HT-29 (cell line): Measurements from ENCODE around the gene CHI3L1. TPM values are rescaled to one million over a fixed set of nuclear protein-coding genes. Genes with fewer than 3 reads are reported as not detected.
"Not testable (repeated sequence)": the region's sequence is repeated elsewhere in the genome, so short reads cannot be mapped to it uniquely, and the experiment has no call there.

Source experiments
- DNase-seq: peaks from one replicate; pipeline ENCODE4 v3.0.0-alpha.2; 2015; ENCODE audit warnings: low spot score
- total RNA-seq: library from RNA; depleted of rRNA; stranded (reverse); fragments of >200 nt; shearing (Covaris generic); gene quantifications from 2 replicates; pipeline ENCODE4 v1.2.3, GENCODE V29; 2014; rRNA removed

The CHI3L1 gene
- total RNA-seq: not detected in 2 replicates

- DNase-seq: no peak
Measured at GRCh38 chr1:203186446-203187303, at the start of gene CHI3L1. CHI3L1 (minus strand) TSS chr1:203186704; CDS start chr1:203186623, 81 bp downstream.

GRCh38 chr1:203234901-203235300, 48.4 kb upstream of the CHI3L1 start:
- DNase-seq: not testable (repeated sequence)

GRCh38 chr1:203229471-203230135, 43.1 kb upstream of the CHI3L1 start, which contains the start of gene CHIT1:
CHIT1 (minus strand) TSS chr1:203229673; CDS start chr1:203229636, 37 bp downstream.
- DNase-seq: no peak

GRCh38 chr1:203228670-203229069, 42.2 kb upstream of the CHI3L1 start:
- DNase-seq: no peak

DNA sequence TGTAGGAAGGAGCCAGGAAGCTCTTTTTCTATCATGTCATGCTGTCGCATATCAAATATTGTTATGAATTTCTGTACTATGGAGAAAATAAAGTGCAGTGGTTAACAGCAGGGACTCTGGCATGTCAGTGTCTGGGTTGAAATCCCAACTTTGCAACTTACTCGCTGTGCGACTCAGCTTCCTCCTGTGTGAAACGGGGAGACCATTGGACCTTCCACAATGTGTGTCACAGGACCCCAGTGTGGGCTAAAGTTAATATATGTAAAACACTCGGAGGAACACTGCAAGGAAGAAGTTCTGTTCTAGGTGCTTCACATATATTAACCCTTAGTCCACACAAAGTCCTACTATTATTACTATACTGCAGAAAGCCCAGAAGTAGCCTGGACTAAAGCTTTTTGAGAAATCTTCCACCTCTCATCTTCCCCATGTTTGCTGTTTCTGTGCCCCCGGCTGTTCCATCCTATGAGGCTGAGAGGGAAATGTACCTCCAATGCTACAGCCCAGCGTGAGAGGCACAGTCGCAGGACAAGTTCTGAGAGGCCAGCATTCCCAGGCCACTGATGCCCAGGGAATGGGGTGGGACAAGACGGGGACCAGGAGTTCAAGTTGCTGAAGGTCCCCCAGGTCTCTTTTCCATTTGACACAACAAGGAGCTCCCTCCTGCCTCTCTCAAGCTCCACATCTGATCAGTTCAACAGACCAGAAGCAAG, 41.0 kb upstream of the CHI3L1 start:
- DNase-seq: no peak

GRCh38 chr1:203225071-203225470, 38.6 kb upstream of the CHI3L1 start:
- DNase-seq: no peak

DNA sequence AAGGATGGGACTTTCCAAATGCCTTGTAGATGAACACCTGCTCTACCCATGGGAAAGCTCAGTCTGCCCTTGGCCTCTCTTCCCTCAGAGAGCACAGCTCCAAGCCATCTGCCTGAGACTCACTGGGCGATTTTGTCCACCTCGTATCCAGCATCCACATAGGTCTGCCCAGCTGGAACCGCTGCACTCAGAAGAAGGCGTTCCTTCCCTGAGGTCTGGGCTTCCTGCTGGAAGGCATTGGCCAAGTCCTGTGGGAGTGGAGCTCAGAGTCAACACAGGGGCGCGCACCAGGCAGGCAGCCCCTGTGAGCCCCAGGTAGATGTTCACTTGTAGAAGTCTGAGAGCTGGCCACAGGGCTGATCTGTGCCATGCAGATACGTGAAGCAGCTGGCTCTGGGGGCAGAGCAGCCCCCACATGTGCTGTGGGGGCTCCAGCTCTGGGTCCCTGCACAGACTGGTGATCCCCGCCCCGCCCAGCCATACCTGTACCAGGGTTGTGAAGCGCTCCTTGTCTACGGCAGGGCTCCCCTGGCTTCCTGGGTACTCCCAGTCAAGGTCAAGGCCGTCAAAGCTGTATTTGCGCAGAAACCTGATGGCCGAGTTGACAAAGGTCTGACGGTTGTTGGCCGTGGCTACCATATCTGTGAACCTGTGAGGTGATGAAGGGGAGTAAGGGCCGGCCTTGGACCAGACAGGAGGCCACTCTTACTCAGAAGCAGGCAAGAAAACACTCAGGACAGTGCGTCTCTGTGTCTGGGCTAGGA, 36.7 kb upstream of the CHI3L1 start:
- no peak for DNase-seq

DNA sequence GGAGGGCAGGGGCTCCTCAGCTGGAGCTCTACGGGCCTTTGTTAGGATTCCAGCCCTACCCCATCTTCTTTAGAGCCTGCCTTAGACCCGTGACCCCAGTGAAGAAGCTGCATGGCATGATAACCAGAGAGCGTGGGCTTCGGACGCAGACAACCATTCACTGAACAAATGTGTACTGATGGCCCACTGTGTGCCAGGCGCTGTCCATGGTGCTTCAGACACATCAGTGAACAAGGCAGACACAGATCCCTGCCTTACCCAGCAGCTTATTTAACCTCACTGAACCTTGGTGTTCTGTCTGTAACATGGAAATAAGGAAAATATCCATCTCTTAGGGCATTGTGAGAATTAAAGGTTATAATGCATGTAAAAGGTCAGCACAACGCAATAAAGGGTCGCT, 33.4 kb upstream of the CHI3L1 start:
- no peak for DNase-seq

GRCh38 chr1:203219171-203219570, 32.7 kb upstream of the CHI3L1 start:
- DNase-seq: no peak

GRCh38 chr1:203217668-203218067, 31.2 kb upstream of the CHI3L1 start:
- no peak for DNase-seq

GRCh38 chr1:203217139-203217655, 30.7 kb upstream of the CHI3L1 start:
- peak; percentile 28 for DNase-seq

DNA sequence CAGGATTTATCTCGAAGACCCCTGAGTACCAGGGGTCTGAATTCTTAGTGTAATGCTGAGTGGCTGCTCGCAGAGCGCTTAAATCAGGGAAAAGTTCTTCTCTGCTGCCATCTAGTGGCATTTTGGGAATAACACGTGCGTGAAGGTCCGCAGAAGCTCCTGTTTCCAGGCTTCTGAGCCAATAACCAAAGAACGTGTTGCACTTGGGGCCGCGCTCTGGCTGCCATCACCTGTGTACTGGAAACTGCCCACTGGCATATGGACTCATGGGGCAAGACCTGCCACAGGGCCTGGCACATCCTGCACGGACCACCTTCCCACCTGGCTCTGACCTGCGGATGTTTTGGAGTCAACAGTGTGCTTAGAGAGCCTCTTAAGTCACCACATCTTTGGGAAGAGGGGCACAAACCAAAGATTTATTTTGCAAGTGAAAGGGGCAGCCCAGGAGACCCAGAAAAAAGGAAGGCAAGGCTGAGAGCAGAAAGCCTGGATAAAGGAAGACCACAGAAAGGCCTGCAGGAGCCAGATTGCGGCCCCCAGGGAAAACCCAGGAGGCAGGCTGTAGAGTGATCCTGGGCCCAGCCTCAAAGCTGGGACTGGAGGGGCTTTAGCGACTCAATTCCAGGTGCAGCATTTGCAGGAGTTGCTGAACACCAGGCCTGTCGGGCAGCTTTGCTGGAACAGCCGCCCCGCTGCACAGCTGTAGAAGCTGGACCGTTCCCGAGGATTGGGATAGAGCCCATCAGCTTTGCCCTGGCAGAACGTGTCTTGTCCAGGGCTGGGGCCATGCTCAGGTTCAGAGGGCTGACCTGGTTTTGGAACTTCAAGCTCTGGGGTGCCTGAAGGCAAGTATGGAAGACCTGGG, 30.0 kb upstream of the CHI3L1 start:
- peak; percentile 77 for DNase-seq

DNA sequence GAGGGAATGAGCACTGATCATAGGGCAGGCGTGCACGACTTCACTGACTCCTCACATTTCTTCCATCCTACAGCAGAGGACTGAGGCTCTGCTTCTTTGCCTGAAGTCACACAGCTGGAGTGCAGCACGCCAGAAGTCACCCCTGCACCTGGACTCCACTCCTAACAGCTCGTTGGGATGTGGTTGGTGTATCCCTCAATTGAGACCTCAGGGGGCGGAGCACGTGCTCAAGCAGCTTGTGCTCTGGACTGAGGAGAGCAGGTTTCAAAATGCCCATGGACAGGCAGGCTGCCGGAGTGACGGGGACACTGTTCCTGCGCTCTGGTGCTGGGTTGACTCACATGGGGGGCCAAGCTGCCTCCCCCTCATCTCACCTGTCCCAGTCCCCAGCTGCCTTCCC, 29.1 kb upstream of the CHI3L1 start:
- DNase-seq: no peak

DNA sequence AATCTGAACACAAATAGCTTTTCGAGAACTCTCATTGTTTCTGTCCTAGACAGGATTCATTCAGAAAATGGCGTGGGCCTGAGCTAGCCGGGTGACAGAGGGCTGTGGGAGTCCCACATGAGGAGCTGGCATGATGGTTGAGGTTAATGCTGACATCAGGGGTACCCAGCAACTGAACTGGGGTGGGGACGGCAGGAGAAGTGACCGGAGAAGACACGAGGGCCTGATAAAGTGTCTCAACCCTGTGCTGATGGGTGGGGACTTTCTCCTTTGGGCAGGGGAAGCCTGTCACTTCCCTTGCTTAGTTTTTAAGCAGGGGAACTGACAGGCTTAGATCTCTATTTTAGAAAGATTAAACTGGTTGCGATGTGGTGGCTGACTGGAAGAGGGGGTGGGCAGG, 28.4 kb upstream of the CHI3L1 start:
- DNase-seq: no peak

- no peak for DNase-seq
Measured at GRCh38 chr1:203213126-203213525, 26.6 kb upstream of the CHI3L1 start.

DNA sequence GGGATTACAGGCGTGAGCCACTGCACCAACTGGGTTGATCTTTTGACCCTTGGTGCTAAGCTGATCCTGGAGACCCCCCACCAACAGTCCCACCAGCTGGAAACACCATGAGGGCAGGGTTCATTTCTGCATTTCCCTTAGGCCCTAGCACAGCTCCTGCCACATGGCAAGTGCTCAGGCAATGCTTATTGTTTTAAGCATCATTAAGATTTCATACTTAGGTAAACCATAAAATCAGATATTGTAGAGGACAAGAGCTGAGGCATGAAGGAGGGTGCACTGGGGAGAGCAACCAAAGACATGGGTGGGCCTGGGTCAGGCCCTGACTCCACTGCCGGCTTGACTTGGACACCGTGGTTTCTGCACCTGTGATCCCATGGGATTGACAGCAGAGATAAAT, 25.3 kb upstream of the CHI3L1 start:
- DNase-seq: no peak

DNA sequence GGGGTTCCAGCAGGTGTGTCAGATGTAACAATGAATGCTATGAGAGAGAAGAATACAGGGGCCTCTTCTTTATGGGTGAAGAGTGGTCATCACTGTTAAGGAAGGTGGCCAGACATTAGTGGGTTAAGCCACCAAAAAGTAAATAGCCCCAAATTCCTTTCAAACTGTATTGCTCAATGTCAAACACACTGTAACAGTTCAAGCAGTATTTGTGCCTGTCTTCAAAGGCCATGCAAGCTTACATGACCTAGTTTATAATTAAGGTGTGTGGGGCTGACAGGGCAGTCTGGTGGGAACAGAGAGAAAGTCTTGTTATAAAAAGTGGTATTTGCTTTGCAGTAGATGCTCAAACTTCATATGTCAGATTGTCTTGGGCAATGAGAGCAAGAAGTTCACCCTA, 24.5 kb upstream of the CHI3L1 start:
- DNase-seq: no peak

DNA sequence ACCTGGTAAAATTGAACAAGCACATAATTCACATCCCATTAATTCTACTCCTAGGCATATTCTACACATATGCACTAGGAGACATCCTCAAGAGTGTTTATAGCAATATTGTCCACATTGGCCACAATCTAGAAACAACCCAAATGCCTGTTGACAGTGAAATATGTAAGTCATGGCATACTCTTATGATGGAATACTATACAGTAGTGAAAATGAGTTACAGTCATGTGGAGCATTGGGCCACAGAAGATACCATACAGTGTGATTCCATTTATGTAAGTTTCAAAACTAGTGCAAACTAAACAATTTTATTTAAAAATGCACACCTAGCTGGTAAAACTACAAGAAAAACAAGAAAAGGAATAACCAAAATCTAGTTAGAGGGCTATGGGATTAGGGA, 23.8 kb upstream of the CHI3L1 start:
- DNase-seq: no peak

DNA sequence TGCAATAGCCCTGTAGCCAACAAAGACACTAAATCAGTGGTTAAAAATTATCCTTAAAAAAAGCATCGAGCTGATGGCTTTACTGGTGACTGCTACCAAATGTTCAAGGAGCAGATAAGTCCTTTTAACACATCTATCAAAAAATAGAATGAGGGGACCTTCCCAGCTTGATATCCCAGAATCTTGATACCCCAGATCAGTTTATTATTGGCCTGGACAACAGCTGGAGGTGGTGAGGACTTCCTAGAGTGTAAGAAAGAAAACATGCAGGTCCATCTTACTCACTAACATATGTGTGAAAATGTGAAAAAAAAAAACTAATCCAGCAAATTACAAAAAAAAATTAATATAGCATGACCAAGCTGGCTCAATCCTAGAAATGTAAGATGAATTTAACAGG, 21.7 kb upstream of the CHI3L1 start:
- DNase-seq: no peak

GRCh38 chr1:203207751-203208150, 21.2 kb upstream of the CHI3L1 start:
- DNase-seq: no peak
